HG02588 (cell line): ENCODE data around the gene GEN1.

Experiments
- ATAC-seq: cut with Tn5 transposase; IDR thresholded peaks from one replicate; pipeline ENCODE4 v1.9.1; 2021; ENCODE audit warnings: mild to moderate bottlenecking, moderate library complexity; ENCODE audit not compliant: unreplicated experiment

GEN1 gene

GRCh38 chr2:17752892-17753802 is 791 bp upstream of the GEN1 start:
- peak; percentile 35 for ATAC-seq

- no peak for ATAC-seq
These were observed 961 bp downstream of the GEN1 start for GRCh38 chr2:17754773-17755425.

- no peak for ATAC-seq
These were observed 2.7 kb downstream of the GEN1 start for GRCh38 chr2:17756668-17757067.

GRCh38 chr2:17757321-17757720 is 3.4 kb downstream of the GEN1 start:
- no peak for ATAC-seq

GRCh38 chr2:17758118-17758517 is 4.2 kb downstream of the GEN1 start:
- no peak for ATAC-seq

- no peak for ATAC-seq
These were observed 5.9 kb downstream of the GEN1 start for GRCh38 chr2:17759805-17760204.

GRCh38 chr2:17762451-17762850 is 8.5 kb downstream of the GEN1 start:
- ATAC-seq = no peak

- ATAC-seq = no peak
These were observed 9.8 kb downstream of the GEN1 start for GRCh38 chr2:17763641-17764333.

GRCh38 chr2:17765398-17765797 is 11.5 kb downstream of the GEN1 start:
- ATAC-seq = no peak

- ATAC-seq = no peak
These were observed 15.0 kb downstream of the GEN1 start for GRCh38 chr2:17768894-17769293.

- no peak for ATAC-seq
These were observed 18.0 kb downstream of the GEN1 start for GRCh38 chr2:17771956-17772355.

GRCh38 chr2:17772532-17772931 is 18.6 kb downstream of the GEN1 start:
- ATAC-seq = no peak

- no peak for ATAC-seq
These were observed 26.6 kb downstream of the GEN1 start for GRCh38 chr2:17780546-17780945.

- no peak for ATAC-seq
These were observed 27.5 kb downstream of the GEN1 start for GRCh38 chr2:17781482-17781881.

- ATAC-seq = no peak
These were observed 32.8 kb downstream of the GEN1 start for GRCh38 chr2:17786727-17787126.

GRCh38 chr2:17788773-17789172 is 34.8 kb downstream of the GEN1 start:
- ATAC-seq = no peak

GRCh38 chr2:17790536-17790935 is 36.6 kb downstream of the GEN1 start:
- ATAC-seq = no peak

GRCh38 chr2:17791121-17791816 is 37.3 kb downstream of the GEN1 start:
- ATAC-seq = no peak

GRCh38 chr2:17791817-17792130 is 37.8 kb downstream of the GEN1 start:
- ATAC-seq = no peak

- no peak for ATAC-seq
These were observed 38.6 kb downstream of the GEN1 start for GRCh38 chr2:17792515-17792914.

GRCh38 chr2:17793296-17793695 is 39.4 kb downstream of the GEN1 start:
- ATAC-seq = no peak
